ENCODE measurements around the gene ZC2HC1C.
"Not testable (repeated sequence)": the region's sequence is repeated elsewhere in the genome, so short reads cannot be mapped to it uniquely, and the experiment has no call there.

ZC2HC1C gene

GRCh38 chr14:75059642-75060041, 9.8 kb upstream of the ZC2HC1C start:
- DNase-seq: no peak

GRCh38 chr14:75060420-75060819, 9.0 kb upstream of the ZC2HC1C start:
- DNase-seq: no peak

GRCh38 chr14:75063013-75063412, 6.4 kb upstream of the ZC2HC1C start:
- no peak for DNase-seq

- peak; percentile 91 for DNase-seq
These were observed 5.8 kb upstream of the ZC2HC1C start, which contains the start of gene ACYP1 for GRCh38 chr14:75063491-75064204. Gene ACYP1 (minus strand): TSS chr14:75064024. CDS start chr14:75063553, 471 bp downstream.

GRCh38 chr14:75064205-75064567, 5.3 kb upstream of the ZC2HC1C start:
- no peak for DNase-seq

GRCh38 chr14:75066691-75067090, 2.8 kb upstream of the ZC2HC1C start:
- DNase-seq: no peak

- no peak for DNase-seq
These were observed 2.2 kb upstream of the ZC2HC1C start for GRCh38 chr14:75067212-75067611.

GRCh38 chr14:75067765-75068164, 1.7 kb upstream of the ZC2HC1C start:
- DNase-seq: not testable (repeated sequence)

- DNase-seq: no peak
These were observed 934 bp upstream of the ZC2HC1C start for GRCh38 chr14:75068294-75069120.

- DNase-seq: no peak
These were observed 337 bp downstream of the ZC2HC1C start for GRCh38 chr14:75069811-75070145.

GRCh38 chr14:75070383-75070782, 942 bp downstream of the ZC2HC1C start:
- DNase-seq: no peak

GRCh38 chr14:75077794-75078193, 8.4 kb downstream of the ZC2HC1C start:
- no peak for DNase-seq

GRCh38 chr14:75079521-75079920, 10.1 kb downstream of the ZC2HC1C start:
- DNase-seq: no peak

GRCh38 chr14:75081660-75082229, 12.3 kb downstream of the ZC2HC1C start:
- DNase-seq: no peak

- no peak for DNase-seq
These were observed 13.8 kb downstream of the ZC2HC1C start for GRCh38 chr14:75083271-75083670.

- DNase-seq: no peak
These were observed 15.1 kb downstream of the ZC2HC1C start for GRCh38 chr14:75084513-75084912.

GRCh38 chr14:75088153-75088552, 18.7 kb downstream of the ZC2HC1C start:
- DNase-seq: no peak

GRCh38 chr14:75088566-75089373, 19.3 kb downstream of the ZC2HC1C start:
- peak; percentile 60 for DNase-seq

GRCh38 chr14:75090353-75090752, 20.9 kb downstream of the ZC2HC1C start:
- DNase-seq: no peak

GRCh38 chr14:75091251-75091650, 21.8 kb downstream of the ZC2HC1C start:
- no peak for DNase-seq

GRCh38 chr14:75092698-75093097, 23.3 kb downstream of the ZC2HC1C start:
- no peak for DNase-seq

- no peak for DNase-seq
These were observed 25.5 kb downstream of the ZC2HC1C start for GRCh38 chr14:75094896-75095295.

GRCh38 chr14:75095690-75096089, 26.2 kb downstream of the ZC2HC1C start:
- DNase-seq: no peak

All from CD4-positive, alpha-beta T cell treated with Interleukin-6 for 4 hours (primary cell).